ENCODE data around the gene DNAH3.

DNA sequence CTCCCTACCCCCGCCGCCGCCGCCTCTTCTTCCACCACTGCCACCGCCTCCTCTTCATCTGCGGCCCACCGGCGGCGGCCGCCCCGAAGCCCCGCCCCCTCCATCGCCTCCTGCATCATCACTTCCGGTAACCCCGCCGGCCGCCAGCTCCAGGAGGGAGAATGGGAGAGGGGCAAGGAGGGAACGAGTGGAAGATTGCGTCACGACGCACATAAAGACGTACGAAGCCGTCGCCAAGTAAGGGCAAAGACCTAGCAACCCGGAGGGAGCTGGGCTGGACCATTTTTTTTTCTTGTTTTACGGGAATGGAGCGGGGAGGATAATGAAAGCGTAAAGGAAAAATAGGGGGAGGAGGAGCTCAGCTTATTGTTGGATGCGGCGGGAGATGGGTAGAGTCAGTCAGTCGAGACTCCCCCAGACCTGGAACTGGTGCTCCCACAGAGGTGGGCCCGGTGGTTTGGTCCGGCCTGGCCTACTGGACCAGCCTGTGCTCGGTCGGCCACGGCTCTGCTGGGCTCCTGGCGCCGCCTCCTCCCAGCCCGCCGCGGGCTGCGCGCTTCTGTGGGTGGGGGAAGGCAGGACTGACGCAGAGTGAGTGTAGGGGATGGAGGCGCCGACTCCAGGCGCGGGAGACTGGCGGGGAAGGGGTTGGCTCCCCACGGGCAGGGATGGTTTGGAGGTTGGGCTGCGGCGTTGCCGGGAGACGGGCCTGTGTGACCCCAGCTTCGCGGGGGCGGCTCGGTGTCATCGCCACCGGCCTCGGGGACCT, 250.2 kb downstream of the DNAH3 start, which contains the start of the genes DCUN1D3 and LYRM1:
- TF ChIP-seq POLR2AphosphoS5 (IDR thresholded peaks at IDR 0.05) (peak; percentile 98), POLR2A (IDR thresholded peaks at IDR 0.05) (peak; percentile 98)
- TF ChIP-seq, protein P1, sequence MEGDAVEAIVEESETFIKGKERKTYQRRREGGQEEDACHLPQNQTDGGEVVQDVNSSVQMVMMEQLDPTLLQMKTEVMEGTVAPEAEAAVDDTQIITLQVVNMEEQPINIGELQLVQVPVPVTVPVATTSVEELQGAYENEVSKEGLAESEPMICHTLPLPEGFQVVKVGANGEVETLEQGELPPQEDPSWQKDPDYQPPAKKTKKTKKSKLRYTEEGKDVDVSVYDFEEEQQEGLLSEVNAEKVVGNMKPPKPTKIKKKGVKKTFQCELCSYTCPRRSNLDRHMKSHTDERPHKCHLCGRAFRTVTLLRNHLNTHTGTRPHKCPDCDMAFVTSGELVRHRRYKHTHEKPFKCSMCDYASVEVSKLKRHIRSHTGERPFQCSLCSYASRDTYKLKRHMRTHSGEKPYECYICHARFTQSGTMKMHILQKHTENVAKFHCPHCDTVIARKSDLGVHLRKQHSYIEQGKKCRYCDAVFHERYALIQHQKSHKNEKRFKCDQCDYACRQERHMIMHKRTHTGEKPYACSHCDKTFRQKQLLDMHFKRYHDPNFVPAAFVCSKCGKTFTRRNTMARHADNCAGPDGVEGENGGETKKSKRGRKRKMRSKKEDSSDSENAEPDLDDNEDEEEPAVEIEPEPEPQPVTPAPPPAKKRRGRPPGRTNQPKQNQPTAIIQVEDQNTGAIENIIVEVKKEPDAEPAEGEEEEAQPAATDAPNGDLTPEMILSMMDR (IDR thresholded peaks at IDR 0.05) = no peak
